Measurements from ENCODE around the gene PTPN1. TPM values are rescaled to one million over a fixed set of nuclear protein-coding genes. Genes with fewer than 3 reads are reported as not detected.

The PTPN1 gene
- total and polyA plus RNA-seq, 2 experiments from 2014 or later, result 16.9 to 26.4 TPM

DNA sequence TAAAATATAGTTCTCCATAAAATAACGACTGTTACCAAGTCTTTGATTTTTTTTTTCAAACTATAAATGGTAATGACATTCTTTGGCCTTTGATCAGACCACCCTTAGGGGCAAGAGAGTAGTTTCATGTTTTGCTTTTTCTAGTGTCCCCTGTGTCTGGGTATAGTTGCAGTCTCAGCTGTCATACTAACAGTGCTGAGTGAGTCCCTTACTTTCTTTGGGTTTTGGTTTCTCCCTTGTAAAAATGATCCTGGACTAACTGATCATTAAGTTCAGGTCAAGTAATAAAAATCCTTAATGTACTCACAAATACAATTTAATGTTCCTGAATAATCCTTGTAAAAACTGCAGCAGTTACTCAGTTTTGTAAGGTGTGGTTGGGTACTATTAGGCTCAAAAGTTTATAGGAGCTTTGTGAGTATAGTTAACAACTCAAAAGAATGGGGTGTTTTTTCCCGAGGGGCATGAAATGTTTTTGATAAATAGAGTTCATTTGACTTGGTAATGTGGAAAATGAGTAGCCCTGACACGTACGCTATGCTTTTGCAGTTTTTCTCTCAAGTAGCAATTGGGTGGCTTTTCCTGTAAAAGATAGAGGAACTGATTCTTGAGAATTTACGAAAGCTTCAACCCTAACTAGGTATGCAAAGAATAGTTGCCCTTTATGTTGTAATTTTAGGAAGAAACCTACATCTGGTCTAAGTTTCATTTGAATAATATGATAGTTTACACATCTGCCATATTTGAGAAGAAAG is 6.2 kb downstream of the PTPN1 start:
- no peaks in the 10 kb centered on the region for H3K36me3 Mint-ChIP-seq (ENCODE audit: low read depth)
- peaks cover 11% of the 10 kb centered on the region for H3K4me1 Mint-ChIP-seq
- H3K36me3 ChIP-seq (ENCODE audit: insufficient read depth), result no peaks in the 10 kb centered on the region
- H3K4me3 ChIP-seq, result no peak overlapping the region
- no peak overlapping the region for H3K4me2 ChIP-seq
- H3K4me1 ChIP-seq (ENCODE audit: insufficient read depth), result peaks cover 8% of the 10 kb centered on the region
- no peaks in the 10 kb centered on the region for H3K9me2 ChIP-seq (ENCODE audit: insufficient read depth)
- peaks cover 100% of the 10 kb centered on the region for H3K79me2 ChIP-seq (replicated peaks; ENCODE audit: insufficient read depth)
- no peaks in the 10 kb centered on the region for H3K27me3 Mint-ChIP-seq (ENCODE audit: insufficient read depth, low read depth, poor library complexity)
- H3K27ac Mint-ChIP-seq, result no peak overlapping the region
- H4K20me1 ChIP-seq (replicated peaks; ENCODE audit: insufficient read depth), result peaks cover 37% of the 10 kb centered on the region
- DNase-seq (ENCODE audit: low spot score), result no peak
- no peak for ATAC-seq
- no peak overlapping the region for H3K4me3 Mint-ChIP-seq
- H2AFZ ChIP-seq, result no peak overlapping the region
- no peak overlapping the region for H3K27ac ChIP-seq (ENCODE audit: low read depth)
- no peaks in the 10 kb centered on the region for H3K9me3 Mint-ChIP-seq
- H3K27me3 ChIP-seq (ENCODE audit: insufficient read depth), result no peaks in the 10 kb centered on the region
- H3F3A ChIP-seq (replicated peaks; ENCODE audit: low read depth), result no peaks in the 10 kb centered on the region
- TF ChIP-seq ZNF331 (CRISPR knock-in tag; IDR thresholded peaks at IDR 0.05; ENCODE audit: low read depth) (no peak), ZNF114 (CRISPR knock-in tag; IDR thresholded peaks at IDR 0.05) (no peak), STAT1 (IDR thresholded peaks at IDR 0.05; ENCODE audit: unreplicated experiment) (no peak)
- TF ChIP-seq, protein P1, sequence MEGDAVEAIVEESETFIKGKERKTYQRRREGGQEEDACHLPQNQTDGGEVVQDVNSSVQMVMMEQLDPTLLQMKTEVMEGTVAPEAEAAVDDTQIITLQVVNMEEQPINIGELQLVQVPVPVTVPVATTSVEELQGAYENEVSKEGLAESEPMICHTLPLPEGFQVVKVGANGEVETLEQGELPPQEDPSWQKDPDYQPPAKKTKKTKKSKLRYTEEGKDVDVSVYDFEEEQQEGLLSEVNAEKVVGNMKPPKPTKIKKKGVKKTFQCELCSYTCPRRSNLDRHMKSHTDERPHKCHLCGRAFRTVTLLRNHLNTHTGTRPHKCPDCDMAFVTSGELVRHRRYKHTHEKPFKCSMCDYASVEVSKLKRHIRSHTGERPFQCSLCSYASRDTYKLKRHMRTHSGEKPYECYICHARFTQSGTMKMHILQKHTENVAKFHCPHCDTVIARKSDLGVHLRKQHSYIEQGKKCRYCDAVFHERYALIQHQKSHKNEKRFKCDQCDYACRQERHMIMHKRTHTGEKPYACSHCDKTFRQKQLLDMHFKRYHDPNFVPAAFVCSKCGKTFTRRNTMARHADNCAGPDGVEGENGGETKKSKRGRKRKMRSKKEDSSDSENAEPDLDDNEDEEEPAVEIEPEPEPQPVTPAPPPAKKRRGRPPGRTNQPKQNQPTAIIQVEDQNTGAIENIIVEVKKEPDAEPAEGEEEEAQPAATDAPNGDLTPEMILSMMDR (conservative IDR thresholded peaks at IDR 0.05; ENCODE audit: low read depth in 2 of 2), result no peak

DNA sequence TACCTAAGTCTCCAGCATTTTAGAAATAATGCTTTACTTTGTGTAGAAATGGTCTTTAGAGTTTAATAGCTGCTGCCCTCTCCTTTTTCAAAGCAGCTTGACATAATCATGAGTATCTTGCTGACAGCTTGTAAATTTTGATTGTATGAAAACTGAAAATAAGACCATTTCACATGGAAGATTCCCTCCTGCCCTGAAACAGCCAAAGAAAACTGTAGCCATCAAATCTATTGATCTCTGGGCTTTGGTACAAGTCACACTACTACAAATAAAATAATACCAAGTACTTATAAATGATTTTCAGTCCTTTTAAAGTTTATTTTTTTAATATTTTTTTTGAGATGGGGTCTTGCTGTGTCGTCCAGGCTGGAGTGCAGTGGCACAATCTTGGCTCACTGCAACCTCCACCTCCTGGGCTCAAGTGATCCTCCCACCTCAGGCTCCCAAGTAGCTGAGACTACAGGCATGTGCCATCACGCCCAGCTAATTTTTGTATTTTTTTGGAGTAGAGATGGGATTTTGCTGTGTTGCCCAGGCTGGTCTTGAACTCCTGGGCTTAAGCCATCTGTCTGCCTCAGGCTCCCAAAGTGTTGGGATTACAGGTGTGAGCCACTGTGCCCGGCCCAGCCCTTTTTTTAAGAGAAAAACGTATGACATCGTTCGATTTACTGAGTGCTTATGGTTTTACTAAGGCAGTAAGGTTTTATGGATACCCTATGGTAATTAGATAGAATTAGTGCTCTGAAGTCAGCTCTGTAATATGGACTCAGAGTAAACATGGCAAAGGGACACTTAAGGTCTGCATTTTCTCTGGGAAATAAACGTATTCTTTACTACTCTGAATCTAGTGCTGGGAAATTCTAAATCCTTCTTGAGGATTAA is 7.0 kb downstream of the PTPN1 start:
- no peaks in the 10 kb centered on the region for H3K4me1 ChIP-seq (ENCODE audit: insufficient read depth)
- Mint-ChIP-seq H3K27me3 (ENCODE audit: insufficient read depth, low read depth, poor library complexity) (no peaks in the 10 kb centered on the region), H3K27ac (no peak overlapping the region), H3K36me3 (ENCODE audit: low read depth) (no peaks in the 10 kb centered on the region), H3K4me3 (no peak overlapping the region), H3K9me3 (no peaks in the 10 kb centered on the region), H3K4me1 (peaks cover 6% of the 10 kb centered on the region)
- no peak overlapping the region for H3K27ac ChIP-seq (ENCODE audit: low read depth)
- ATAC-seq, result no peak
- H4K20me1 ChIP-seq (replicated peaks; ENCODE audit: insufficient read depth), result peaks cover 30% of the 10 kb centered on the region
- DNase-seq (ENCODE audit: low spot score), result no peak
- peaks cover 100% of the 10 kb centered on the region for H3K79me2 ChIP-seq (replicated peaks; ENCODE audit: insufficient read depth)
- H3K36me3 ChIP-seq (ENCODE audit: insufficient read depth), result no peaks in the 10 kb centered on the region
- no peaks in the 10 kb centered on the region for H3K27me3 ChIP-seq (ENCODE audit: insufficient read depth)
- H3K4me2 ChIP-seq, result no peak overlapping the region
- no peak overlapping the region for H2AFZ ChIP-seq
- no peaks in the 10 kb centered on the region for H3F3A ChIP-seq (replicated peaks; ENCODE audit: low read depth)
- H3K4me3 ChIP-seq, result no peak overlapping the region
- H3K9me2 ChIP-seq (ENCODE audit: insufficient read depth), result no peaks in the 10 kb centered on the region
- TF ChIP-seq ZNF331 (CRISPR knock-in tag; IDR thresholded peaks at IDR 0.05; ENCODE audit: low read depth) (no peak), CREB1 (CRISPR knock-in tag; IDR thresholded peaks at IDR 0.05; ENCODE audit: low read depth) (no peak), JUNB (IDR thresholded peaks at IDR 0.05; ENCODE audit: unreplicated experiment) (no peak), ZNF114 (CRISPR knock-in tag; IDR thresholded peaks at IDR 0.05) (no peak), NANOG (IDR thresholded peaks at IDR 0.05; ENCODE audit: borderline replicate concordance) (no peak), EZH2phosphoT487 (IDR thresholded peaks at IDR 0.05; ENCODE audit: unreplicated experiment) (no peak)
- TF ChIP-seq, protein P1 (conservative IDR thresholded peaks at IDR 0.05; ENCODE audit: low read depth in 2 of 2), result no peak
- TF ChIP-seq, protein P2, sequence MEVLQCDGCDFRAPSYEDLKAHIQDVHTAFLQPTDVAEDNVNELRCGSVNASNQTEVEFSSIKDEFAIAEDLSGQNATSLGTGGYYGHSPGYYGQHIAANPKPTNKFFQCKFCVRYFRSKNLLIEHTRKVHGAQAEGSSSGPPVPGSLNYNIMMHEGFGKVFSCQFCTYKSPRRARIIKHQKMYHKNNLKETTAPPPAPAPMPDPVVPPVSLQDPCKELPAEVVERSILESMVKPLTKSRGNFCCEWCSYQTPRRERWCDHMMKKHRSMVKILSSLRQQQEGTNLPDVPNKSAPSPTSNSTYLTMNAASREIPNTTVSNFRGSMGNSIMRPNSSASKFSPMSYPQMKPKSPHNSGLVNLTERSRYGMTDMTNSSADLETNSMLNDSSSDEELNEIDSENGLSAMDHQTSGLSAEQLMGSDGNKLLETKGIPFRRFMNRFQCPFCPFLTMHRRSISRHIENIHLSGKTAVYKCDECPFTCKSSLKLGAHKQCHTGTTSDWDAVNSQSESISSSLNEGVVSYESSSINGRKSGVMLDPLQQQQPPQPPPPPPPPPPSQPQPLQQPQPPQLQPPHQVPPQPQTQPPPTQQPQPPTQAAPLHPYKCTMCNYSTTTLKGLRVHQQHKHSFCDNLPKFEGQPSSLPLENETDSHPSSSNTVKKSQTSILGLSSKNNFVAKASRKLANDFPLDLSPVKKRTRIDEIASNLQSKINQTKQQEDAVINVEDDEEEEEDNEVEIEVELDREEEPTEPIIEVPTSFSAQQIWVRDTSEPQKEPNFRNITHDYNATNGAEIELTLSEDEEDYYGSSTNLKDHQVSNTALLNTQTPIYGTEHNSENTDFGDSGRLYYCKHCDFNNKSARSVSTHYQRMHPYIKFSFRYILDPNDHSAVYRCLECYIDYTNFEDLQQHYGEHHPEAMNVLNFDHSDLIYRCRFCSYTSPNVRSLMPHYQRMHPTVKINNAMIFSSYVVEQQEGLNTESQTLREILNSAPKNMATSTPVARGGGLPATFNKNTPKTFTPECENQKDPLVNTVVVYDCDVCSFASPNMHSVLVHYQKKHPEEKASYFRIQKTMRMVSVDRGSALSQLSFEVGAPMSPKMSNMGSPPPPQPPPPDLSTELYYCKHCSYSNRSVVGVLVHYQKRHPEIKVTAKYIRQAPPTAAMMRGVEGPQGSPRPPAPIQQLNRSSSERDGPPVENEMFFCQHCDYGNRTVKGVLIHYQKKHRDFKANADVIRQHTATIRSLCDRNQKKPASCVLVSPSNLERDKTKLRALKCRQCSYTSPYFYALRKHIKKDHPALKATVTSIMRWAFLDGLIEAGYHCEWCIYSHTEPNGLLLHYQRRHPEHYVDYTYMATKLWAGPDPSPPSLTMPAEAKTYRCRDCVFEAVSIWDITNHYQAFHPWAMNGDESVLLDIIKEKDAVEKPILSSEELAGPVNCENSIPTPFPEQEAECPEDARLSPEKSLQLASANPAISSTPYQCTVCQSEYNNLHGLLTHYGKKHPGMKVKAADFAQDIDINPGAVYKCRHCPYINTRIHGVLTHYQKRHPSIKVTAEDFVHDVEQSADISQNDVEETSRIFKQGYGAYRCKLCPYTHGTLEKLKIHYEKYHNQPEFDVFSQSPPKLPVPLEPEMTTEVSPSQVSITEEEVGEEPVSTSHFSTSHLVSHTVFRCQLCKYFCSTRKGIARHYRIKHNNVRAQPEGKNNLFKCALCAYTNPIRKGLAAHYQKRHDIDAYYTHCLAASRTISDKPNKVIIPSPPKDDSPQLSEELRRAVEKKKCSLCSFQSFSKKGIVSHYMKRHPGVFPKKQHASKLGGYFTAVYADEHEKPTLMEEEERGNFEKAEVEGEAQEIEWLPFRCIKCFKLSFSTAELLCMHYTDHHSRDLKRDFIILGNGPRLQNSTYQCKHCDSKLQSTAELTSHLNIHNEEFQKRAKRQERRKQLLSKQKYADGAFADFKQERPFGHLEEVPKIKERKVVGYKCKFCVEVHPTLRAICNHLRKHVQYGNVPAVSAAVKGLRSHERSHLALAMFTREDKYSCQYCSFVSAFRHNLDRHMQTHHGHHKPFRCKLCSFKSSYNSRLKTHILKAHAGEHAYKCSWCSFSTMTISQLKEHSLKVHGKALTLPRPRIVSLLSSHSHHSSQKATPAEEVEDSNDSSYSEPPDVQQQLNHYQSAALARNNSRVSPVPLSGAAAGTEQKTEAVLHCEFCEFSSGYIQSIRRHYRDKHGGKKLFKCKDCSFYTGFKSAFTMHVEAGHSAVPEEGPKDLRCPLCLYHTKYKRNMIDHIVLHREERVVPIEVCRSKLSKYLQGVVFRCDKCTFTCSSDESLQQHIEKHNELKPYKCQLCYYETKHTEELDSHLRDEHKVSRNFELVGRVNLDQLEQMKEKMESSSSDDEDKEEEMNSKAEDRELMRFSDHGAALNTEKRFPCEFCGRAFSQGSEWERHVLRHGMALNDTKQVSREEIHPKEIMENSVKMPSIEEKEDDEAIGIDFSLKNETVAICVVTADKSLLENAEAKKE (CRISPR knock-in tag; IDR thresholded peaks at IDR 0.05), result no peak

Data from GM23338 (cell line).